IPS-18a (cell line): ENCODE measurements around the gene CLIC4.

Experiments
- H3K27ac ChIP-seq: one replicate; pipeline ENCODE4 v1.5.1; 2013; ENCODE audit warnings: low read length
- H3K27me3 ChIP-seq: one replicate; pipeline ENCODE4 v1.6.1; 2013; ENCODE audit warnings: mild to moderate bottlenecking, low read length; ENCODE audit not compliant: control insufficient read depth, insufficient read depth
- H3K36me3 ChIP-seq: one replicate; pipeline ENCODE4 v1.6.1; 2013; ENCODE audit warnings: low read depth, low read length; ENCODE audit not compliant: control insufficient read depth
- H3K4me1 ChIP-seq: one replicate; pipeline ENCODE4 v1.6.1; 2013; ENCODE audit warnings: low read depth, low read length; ENCODE audit not compliant: control insufficient read depth
- H3K4me3 ChIP-seq: one replicate; pipeline ENCODE4 v1.5.1; 2013; ENCODE audit warnings: low read length
- H3K9ac ChIP-seq: one replicate; pipeline ENCODE4 v1.6.1; 2013; ENCODE audit warnings: mild to moderate bottlenecking, low read length, moderate library complexity
- H3K9me3 ChIP-seq: one replicate; pipeline ENCODE4 v1.6.1; 2013; ENCODE audit warnings: low read depth, low read length; ENCODE audit not compliant: control insufficient read depth

CLIC4 gene

GRCh38 chr1:24830680-24831272, 85.5 kb downstream of the CLIC4 start:
- Histone ChIP-seq H3K27me3 (no peaks in the 10 kb centered on the region), H3K4me1 (no peaks in the 10 kb centered on the region), H3K9me3 (no peaks in the 10 kb centered on the region), H3K36me3 (peaks cover 16% of the 10 kb centered on the region), H3K4me3 (no peak overlapping the region), H3K27ac (no peak overlapping the region), H3K9ac (no peak overlapping the region)

- no peaks in the 10 kb centered on the region for H3K4me1 ChIP-seq
- no peak overlapping the region for H3K9ac ChIP-seq
- no peak overlapping the region for H3K27ac ChIP-seq
- no peak overlapping the region for H3K4me3 ChIP-seq
- H3K36me3 ChIP-seq: peaks cover 36% of the 10 kb centered on the region
- no peaks in the 10 kb centered on the region for H3K27me3 ChIP-seq
- H3K9me3 ChIP-seq: no peaks in the 10 kb centered on the region
Observed at GRCh38 chr1:24841593-24841992, 96.3 kb downstream of the CLIC4 start.

GRCh38 chr1:24846671-24847070, 101.4 kb downstream of the CLIC4 start:
- Histone ChIP-seq H3K9me3 (no peaks in the 10 kb centered on the region), H3K36me3 (peaks cover 16% of the 10 kb centered on the region)

GRCh38 chr1:24847995-24848881, 103.0 kb downstream of the CLIC4 start:
- H3K36me3 ChIP-seq: peaks cover 3% of the 10 kb centered on the region
- H3K27ac ChIP-seq: no peak overlapping the region
- peak overlapping the region; percentile 32 for H3K9ac ChIP-seq
- H3K4me3 ChIP-seq: peak overlapping the region; percentile 66
- H3K9me3 ChIP-seq: no peaks in the 10 kb centered on the region
- H3K27me3 ChIP-seq: peaks cover 17% of the 10 kb centered on the region
- peaks cover 4% of the 10 kb centered on the region for H3K4me1 ChIP-seq

More at GRCh38 chr1:24846671-24847070, 101.4 kb downstream of the CLIC4 start:
- peaks cover 4% of the 10 kb centered on the region for H3K4me1 ChIP-seq
- peaks cover 17% of the 10 kb centered on the region for H3K27me3 ChIP-seq
- H3K27ac ChIP-seq: no peak overlapping the region
- no peak overlapping the region for H3K4me3 ChIP-seq
- H3K9ac ChIP-seq: no peak overlapping the region

DNA sequence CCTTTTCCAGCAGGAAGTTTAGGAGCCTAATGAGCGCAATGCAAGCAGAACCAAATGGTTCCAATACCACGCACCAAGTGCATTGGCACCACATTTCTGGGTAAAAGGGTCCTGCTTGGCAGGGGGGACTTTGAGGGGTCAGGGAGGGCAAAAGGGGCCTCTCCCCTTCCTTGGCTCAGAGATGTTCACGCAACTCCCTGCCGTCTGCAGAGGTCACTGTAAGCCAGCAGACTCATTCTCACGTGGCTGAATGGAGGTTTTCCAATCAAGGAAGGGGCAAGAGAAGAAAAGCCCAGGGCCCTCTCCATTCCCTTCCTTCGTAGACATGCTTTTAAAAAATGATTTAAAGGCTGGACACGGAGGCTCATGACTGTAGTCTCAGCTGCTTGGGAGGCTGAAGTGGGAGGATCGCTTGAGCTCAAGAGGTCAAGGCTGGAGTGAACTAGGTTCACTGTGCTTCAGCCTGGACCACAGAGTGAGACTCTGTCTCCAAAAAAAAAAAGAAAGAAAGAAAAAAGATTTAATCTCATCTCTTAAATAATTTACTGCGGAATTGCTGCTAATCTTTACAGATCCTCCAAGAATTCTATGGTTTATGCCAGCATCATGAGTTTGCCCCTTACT, 104.5 kb downstream of the CLIC4 start:
- H3K36me3 ChIP-seq: peaks cover 3% of the 10 kb centered on the region
- no peak overlapping the region for H3K9ac ChIP-seq
- H3K27me3 ChIP-seq: peaks cover 17% of the 10 kb centered on the region
- no peak overlapping the region for H3K4me3 ChIP-seq
- H3K9me3 ChIP-seq: no peaks in the 10 kb centered on the region
- H3K27ac ChIP-seq: no peak overlapping the region
- H3K4me1 ChIP-seq: peaks cover 4% of the 10 kb centered on the region

DNA sequence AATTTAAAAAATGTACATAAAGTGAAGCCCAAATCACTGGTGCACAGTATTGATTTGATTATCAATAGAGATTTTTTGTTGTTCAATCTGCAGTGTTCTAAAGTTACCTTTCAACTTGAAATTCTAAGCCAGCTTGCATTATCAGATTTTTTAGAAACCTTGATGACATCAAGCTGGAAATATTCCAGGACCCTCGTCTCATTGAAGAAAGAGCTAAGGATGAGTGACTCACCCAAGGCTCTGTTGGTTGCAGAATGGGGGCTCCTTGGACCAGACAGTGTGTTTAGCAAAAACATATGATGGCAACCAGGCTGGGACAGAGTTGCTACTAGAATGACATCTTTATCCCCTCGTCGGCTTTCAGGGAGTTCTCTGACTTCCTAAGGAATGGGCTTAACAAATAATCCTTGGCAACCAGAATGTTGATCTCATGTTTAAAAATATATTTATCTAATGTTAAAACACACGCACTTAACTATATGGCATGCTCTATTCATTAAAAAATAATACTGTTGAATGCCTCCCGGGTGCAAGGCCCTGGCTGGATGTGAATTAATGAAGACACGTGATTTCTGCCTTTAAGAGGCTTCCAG, 105.2 kb downstream of the CLIC4 start:
- H3K27ac ChIP-seq: no peak overlapping the region
- peaks cover 4% of the 10 kb centered on the region for H3K4me1 ChIP-seq
- H3K36me3 ChIP-seq: peaks cover under 1% of the 10 kb centered on the region
- no peak overlapping the region for H3K4me3 ChIP-seq
- no peak overlapping the region for H3K9ac ChIP-seq
- H3K9me3 ChIP-seq: no peaks in the 10 kb centered on the region
- H3K27me3 ChIP-seq: peaks cover 17% of the 10 kb centered on the region

- no peak overlapping the region for H3K27ac ChIP-seq
- H3K9me3 ChIP-seq: no peaks in the 10 kb centered on the region
- H3K4me3 ChIP-seq: no peak overlapping the region
- no peaks in the 10 kb centered on the region for H3K36me3 ChIP-seq
- H3K9ac ChIP-seq: no peak overlapping the region
- H3K4me1 ChIP-seq: peaks cover 4% of the 10 kb centered on the region
- peaks cover 12% of the 10 kb centered on the region for H3K27me3 ChIP-seq
Observed at GRCh38 chr1:24853649-24854048, 108.4 kb downstream of the CLIC4 start.

- Histone ChIP-seq H3K36me3 (no peaks in the 10 kb centered on the region), H3K4me3 (no peak overlapping the region), H3K27ac (no peak overlapping the region), H3K4me1 (no peaks in the 10 kb centered on the region), H3K9ac (no peak overlapping the region), H3K27me3 (no peaks in the 10 kb centered on the region), H3K9me3 (no peaks in the 10 kb centered on the region)
Observed at GRCh38 chr1:24855474-24855873, 110.2 kb downstream of the CLIC4 start.

DNA sequence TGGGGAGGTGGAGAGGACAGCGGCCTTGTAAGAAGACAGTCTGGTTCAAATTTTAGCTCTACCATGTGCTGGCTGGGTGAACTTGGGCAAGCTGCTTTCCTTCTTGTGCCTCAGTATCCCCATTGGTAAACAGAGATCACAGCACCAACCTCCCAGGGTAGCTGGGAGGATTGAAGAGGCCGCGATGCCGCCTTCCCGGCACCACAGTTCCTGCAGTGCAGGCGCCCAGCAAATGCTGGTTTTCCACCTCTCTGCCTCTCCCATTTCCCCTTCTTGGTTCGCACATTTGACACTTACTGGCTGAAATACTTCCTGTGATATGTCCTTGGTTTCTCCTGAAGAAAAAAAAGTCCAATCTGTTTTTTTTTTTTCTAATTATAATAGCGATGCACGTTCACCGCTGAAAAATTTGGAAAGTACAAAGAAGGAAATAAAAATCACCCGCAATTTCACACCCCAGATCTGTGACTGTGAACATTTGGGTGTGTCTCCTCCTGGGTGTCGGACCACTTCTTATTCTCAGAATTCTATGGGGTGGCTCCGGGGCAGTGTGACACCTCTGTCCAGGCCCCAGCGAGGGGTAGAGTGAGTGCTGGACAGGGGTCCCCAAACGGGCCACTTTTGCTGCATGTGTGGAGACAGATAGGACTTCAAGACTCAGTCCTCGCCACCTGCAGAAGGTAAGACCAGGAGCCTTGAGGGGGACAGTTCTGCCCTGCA, 111.7 kb downstream of the CLIC4 start:
- Histone ChIP-seq H3K9me3 (no peaks in the 10 kb centered on the region), H3K4me1 (no peaks in the 10 kb centered on the region), H3K36me3 (no peaks in the 10 kb centered on the region)

GRCh38 chr1:24857507-24858133, 112.4 kb downstream of the CLIC4 start:
- no peak overlapping the region for H3K9ac ChIP-seq
- no peaks in the 10 kb centered on the region for H3K4me1 ChIP-seq
- H3K4me3 ChIP-seq: no peak overlapping the region
- H3K36me3 ChIP-seq: no peaks in the 10 kb centered on the region
- no peaks in the 10 kb centered on the region for H3K9me3 ChIP-seq
- H3K27me3 ChIP-seq: no peaks in the 10 kb centered on the region
- H3K27ac ChIP-seq: no peak overlapping the region

More for the DNA sequence above, 111.7 kb downstream of the CLIC4 start:
- no peaks in the 10 kb centered on the region for H3K27me3 ChIP-seq
- H3K4me3 ChIP-seq: no peak overlapping the region
- H3K27ac ChIP-seq: no peak overlapping the region
- H3K9ac ChIP-seq: no peak overlapping the region
